ENCODE results near the gene MBLAC1. TPM values are rescaled to one million over a fixed set of nuclear protein-coding genes. Genes with fewer than 3 reads are reported as not detected.

The MBLAC1 gene
- total and polyA plus RNA-seq, 9 of the 15 experiments (the other 6 are each of a cell fraction or from before 2014, with no cell fraction given), result 0.03 to 3.1 (median 0.52) TPM

GRCh38 chr7:100100420-100101015 is 26.2 kb upstream of the MBLAC1 start (continued):
- TF ChIP-seq RERE (CRISPR knock-in tag; IDR thresholded peaks at IDR 0.05; ENCODE audit: borderline replicate concordance), result no peak
- no peak for TF ChIP-seq ZFP30 (CRISPR knock-in tag; IDR thresholded peaks at IDR 0.05; ENCODE audit: borderline replicate concordance)
- TF ChIP-seq SRSF7 (optimal IDR thresholded peaks at IDR 0.05; ENCODE audit: low read depth, low read length), result no peak
- peak; percentile 96 for TF ChIP-seq ETS1 (conservative IDR thresholded peaks at IDR 0.05; ENCODE audit: control insufficient read depth, low read depth, low read length)
- TF ChIP-seq ZZZ3 (IDR thresholded peaks at IDR 0.05), result peak; percentile 84
- TF ChIP-seq SRF (CRISPR knock-in tag; IDR thresholded peaks at IDR 0.05), result no peak
- TF ChIP-seq KLF1 (tag; IDR thresholded peaks at IDR 0.05), result peak; percentile 91
- TF ChIP-seq SIRT6 (IDR thresholded peaks at IDR 0.05; ENCODE audit: low read depth, low read length), result no peak
- no peak for TF ChIP-seq MAFK (IDR thresholded peaks at IDR 0.05; ENCODE audit: low read length)
- no peak for TF ChIP-seq ARID3A (IDR thresholded peaks at IDR 0.05; ENCODE audit: borderline replicate concordance, low read depth, low read length)
- TF ChIP-seq NFE2L1 (tag; IDR thresholded peaks at IDR 0.05; ENCODE audit: borderline replicate concordance, low read depth), result no peak
- no peak; the same call in 1 of the 2 replicates for TF ChIP-seq SMARCE1 (IDR thresholded peaks at IDR 0.05)
- no peak for TF ChIP-seq BCL6 (CRISPR knock-in tag; IDR thresholded peaks at IDR 0.05)
- 0 out of 4 replicates have a peak, but pooled peaks of 1 of the 2 experiments have one; percentile 42 for TF ChIP-seq ARNT (IDR thresholded peaks at IDR 0.05)
- TF ChIP-seq, protein P1, sequence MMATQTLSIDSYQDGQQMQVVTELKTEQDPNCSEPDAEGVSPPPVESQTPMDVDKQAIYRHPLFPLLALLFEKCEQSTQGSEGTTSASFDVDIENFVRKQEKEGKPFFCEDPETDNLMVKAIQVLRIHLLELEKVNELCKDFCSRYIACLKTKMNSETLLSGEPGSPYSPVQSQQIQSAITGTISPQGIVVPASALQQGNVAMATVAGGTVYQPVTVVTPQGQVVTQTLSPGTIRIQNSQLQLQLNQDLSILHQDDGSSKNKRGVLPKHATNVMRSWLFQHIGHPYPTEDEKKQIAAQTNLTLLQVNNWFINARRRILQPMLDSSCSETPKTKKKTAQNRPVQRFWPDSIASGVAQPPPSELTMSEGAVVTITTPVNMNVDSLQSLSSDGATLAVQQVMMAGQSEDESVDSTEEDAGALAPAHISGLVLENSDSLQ (IDR thresholded peaks at IDR 0.05), result peak; percentile 54
- TF ChIP-seq CBFA2T3 (IDR thresholded peaks at IDR 0.05), result no peak
- 0 out of 4 replicates have a peak, but pooled peaks of 1 of the 2 experiments have one; percentile 10 for TF ChIP-seq NONO (IDR thresholded peaks at IDR 0.05; ENCODE audit: low read depth in 2 of 2, low read length in 1 of 2)
- TF ChIP-seq MYBL2 (IDR thresholded peaks at IDR 0.05; ENCODE audit: low read depth), result no peak
- no peak for TF ChIP-seq MYBL2 (CRISPR knock-in tag; IDR thresholded peaks at IDR 0.05; ENCODE audit: borderline replicate concordance)
